Activated CD8-positive, alpha-beta T cell treated with anti-CD3 and anti-CD28 coated beads, Interleukin-2, amount 10 ng/mL, durations not matched to agents 7 days and 5 days (primary cell): ENCODE results near the gene TMEM63A. TPM values are rescaled to one million over a fixed set of nuclear protein-coding genes. Genes with fewer than 3 reads are reported as not detected.
"Not testable (repeated sequence)": the region's sequence is repeated elsewhere in the genome, so short reads cannot be mapped to it uniquely, and the experiment has no call there.

Experiments used
- ATAC-seq: fragments of 150-1000 bp; cut with Tn5 transposase; one replicate; pipeline ENCODE4 v1.10.0; 2021; ENCODE audit warnings: moderate library complexity
- CTCF ChIA-PET: fragments of 350-600 bp; sonication (Branson Sonifier 250); formaldehyde crosslinking; loops from one replicate; lab custom pipeline; 2021; ENCODE audit warnings: antibody characterized with exemption; lab: Charles Lee
- POLR2A ChIA-PET: fragments of 350-600 bp; sonication (Branson Sonifier 250); formaldehyde crosslinking; loops from one replicate; lab custom pipeline; 2021; ENCODE audit warnings: antibody characterized with exemption; lab: Charles Lee
- DNase-seq: peaks from one replicate; pipeline ENCODE4 v3.0.0-alpha.2; 2020
- H3K27ac Mint-ChIP-seq: one replicate; pipeline ENCODE4 v1.8.0; 2021; ENCODE audit warnings: mild to moderate bottlenecking, mixed read lengths
- H3K27me3 Mint-ChIP-seq: one replicate; pipeline ENCODE4 v1.8.0; 2021; ENCODE audit warnings: low read depth, mixed read lengths
- H3K36me3 Mint-ChIP-seq: one replicate; pipeline ENCODE4 v1.8.0; 2021; ENCODE audit warnings: low read depth, mixed read lengths
- H3K4me1 Mint-ChIP-seq: one replicate; pipeline ENCODE4 v1.8.0; 2021; ENCODE audit warnings: low read depth, mixed read lengths
- H3K4me3 Mint-ChIP-seq: one replicate; pipeline ENCODE4 v1.8.0; 2021; ENCODE audit warnings: mild to moderate bottlenecking, mixed read lengths
- H3K9me3 Mint-ChIP-seq: one replicate; pipeline ENCODE4 v1.8.0; 2022; ENCODE audit warnings: mixed read lengths; ENCODE audit not compliant: insufficient read depth
- total RNA-seq, 2 experiments: library from RNA; stranded (reverse); gene quantifications; one replicate each; pipeline ENCODE4 v1.2.3, GENCODE V29; 2021

Gene TMEM63A
- total RNA-seq, 2 experiments from 2014 or later, result 83.5 to 85.8 TPM

DNA sequence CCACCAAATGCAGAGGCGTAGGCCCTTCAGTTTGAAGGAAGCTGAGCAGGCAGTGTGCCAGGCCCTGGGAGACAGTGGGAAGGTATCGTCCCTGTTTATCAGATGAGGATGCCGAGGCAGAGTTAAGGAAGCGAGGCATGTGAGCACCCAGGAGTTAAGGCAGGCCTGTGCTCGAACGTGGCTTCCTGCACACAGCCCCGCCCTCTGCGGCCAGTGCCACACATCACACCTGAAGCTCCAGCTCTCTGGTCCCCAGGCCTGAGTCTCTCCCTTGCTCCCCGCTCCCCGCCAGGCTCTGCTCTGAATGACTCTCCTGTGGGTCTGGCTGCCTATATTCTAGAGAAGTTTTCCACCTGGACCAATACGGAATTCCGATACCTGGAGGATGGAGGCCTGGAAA, 40.1 kb downstream of the TMEM63A start:
- H3K4me1 Mint-ChIP-seq, result peaks cover 7% of the 10 kb centered on the region
- H3K4me3 Mint-ChIP-seq, result no peak overlapping the region
- ATAC-seq, result no peak
- no peaks in the 10 kb centered on the region for H3K9me3 Mint-ChIP-seq
- ChIA-PET CTCF (interaction anchor here (0.7 kb wide), 1 partner anchor 136 kb away, joined by 3 read pairs; no protein-coding TSS in a partner anchor), POLR2A (no interaction called here)
- H3K36me3 Mint-ChIP-seq, result peaks cover 11% of the 10 kb centered on the region
- no peak overlapping the region for H3K27ac Mint-ChIP-seq
- H3K27me3 Mint-ChIP-seq, result no peaks in the 10 kb centered on the region
- DNase-seq, result no peak

DNA sequence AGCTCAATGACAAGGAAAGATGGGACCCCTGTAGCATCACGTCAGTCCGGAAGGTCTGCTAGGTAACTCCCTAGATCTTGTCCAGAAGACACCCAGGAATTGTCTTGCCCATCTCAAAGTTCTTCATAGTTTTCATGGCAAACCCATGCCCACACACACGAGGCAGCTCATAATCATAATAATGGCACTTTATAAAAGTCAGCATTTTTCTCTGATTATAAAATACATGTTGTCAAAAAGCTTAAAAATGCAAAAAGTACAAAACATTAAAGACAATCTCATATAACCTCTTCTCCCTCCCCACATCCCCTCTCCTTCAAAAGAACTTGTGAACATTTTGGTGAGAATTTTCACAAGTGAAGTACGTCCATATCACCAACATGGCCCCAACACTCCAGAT, 41.5 kb downstream of the TMEM63A start:
- no peaks in the 10 kb centered on the region for H3K27me3 Mint-ChIP-seq
- DNase-seq (no peak), ATAC-seq (no peak)
- ChIA-PET POLR2A (interaction anchor here (0.6 kb wide), 1 partner anchor 63 kb away, joined by 4 read pairs; the partner anchor contains the start of gene SRP9), CTCF (interaction anchor here (1.5 kb wide), 1 partner anchor 71 kb away, joined by 6 read pairs; no protein-coding TSS in a partner anchor)
- no peaks in the 10 kb centered on the region for H3K9me3 Mint-ChIP-seq
- no peaks in the 10 kb centered on the region for H3K36me3 Mint-ChIP-seq
- no peak overlapping the region for H3K27ac Mint-ChIP-seq
- no peak overlapping the region for H3K4me3 Mint-ChIP-seq
- H3K4me1 Mint-ChIP-seq, result peaks cover 7% of the 10 kb centered on the region

DNA sequence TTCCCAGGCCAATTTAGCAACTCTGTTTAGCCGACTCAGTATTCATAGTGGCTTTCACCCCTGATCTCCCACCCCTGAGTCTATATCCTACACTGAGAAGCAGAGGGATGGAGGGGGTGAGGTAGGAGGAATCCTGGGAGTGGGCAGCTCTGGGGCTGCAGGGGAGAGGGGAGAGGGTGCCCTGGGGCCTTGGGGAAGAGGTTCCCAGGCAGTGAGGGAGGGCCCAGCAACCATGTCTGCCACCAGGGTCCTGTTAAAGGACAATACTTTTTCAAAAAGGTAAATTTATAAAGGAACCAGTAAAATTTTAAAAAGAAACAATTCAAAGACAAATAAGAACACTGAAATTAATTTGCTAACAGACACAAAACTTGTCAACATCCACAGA, 42.0 kb downstream of the TMEM63A start:
- H3K4me3 Mint-ChIP-seq, result no peak overlapping the region
- peaks cover 7% of the 10 kb centered on the region for H3K4me1 Mint-ChIP-seq
- POLR2A ChIA-PET, result no interaction called here
- CTCF ChIA-PET, result interaction anchor here (1.5 kb wide), 1 partner anchor 71 kb away, joined by 6 read pairs; no protein-coding TSS in a partner anchor
- ATAC-seq (no peak), DNase-seq (no peak)
- no peaks in the 10 kb centered on the region for H3K27me3 Mint-ChIP-seq
- H3K36me3 Mint-ChIP-seq, result no peaks in the 10 kb centered on the region
- no peak overlapping the region for H3K27ac Mint-ChIP-seq
- H3K9me3 Mint-ChIP-seq, result no peaks in the 10 kb centered on the region

DNA sequence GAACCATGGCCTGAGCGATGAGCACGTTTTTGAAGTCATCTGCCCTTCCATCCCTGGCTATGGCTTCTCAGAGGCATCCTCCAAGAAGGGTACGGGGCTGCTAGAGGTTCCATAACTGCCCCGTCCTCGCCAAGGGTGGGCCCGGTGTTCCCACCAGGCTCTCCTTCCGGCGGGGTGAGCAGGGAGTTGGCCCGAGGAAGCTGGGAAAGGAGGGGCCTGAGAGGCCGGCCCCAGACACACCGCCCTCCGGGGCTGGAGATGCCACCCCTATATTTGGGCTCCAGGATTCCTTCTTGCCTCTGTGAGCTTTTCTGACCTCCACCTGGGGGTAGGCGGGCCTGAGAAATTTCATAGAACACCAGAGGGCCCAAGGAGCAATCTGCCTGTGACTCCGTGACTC, 43.4 kb downstream of the TMEM63A start:
- no peak overlapping the region for H3K4me3 Mint-ChIP-seq
- no peak overlapping the region for H3K27ac Mint-ChIP-seq
- H3K27me3 Mint-ChIP-seq, result no peaks in the 10 kb centered on the region
- peaks cover 7% of the 10 kb centered on the region for H3K4me1 Mint-ChIP-seq
- no peak for DNase-seq
- H3K9me3 Mint-ChIP-seq, result no peaks in the 10 kb centered on the region
- no peaks in the 10 kb centered on the region for H3K36me3 Mint-ChIP-seq
- ATAC-seq, result no peak
- ChIA-PET CTCF (interaction anchor here (0.9 kb wide), 1 partner anchor 27 kb away, joined by 3 read pairs; no protein-coding TSS in a partner anchor), POLR2A (no interaction called here)

DNA sequence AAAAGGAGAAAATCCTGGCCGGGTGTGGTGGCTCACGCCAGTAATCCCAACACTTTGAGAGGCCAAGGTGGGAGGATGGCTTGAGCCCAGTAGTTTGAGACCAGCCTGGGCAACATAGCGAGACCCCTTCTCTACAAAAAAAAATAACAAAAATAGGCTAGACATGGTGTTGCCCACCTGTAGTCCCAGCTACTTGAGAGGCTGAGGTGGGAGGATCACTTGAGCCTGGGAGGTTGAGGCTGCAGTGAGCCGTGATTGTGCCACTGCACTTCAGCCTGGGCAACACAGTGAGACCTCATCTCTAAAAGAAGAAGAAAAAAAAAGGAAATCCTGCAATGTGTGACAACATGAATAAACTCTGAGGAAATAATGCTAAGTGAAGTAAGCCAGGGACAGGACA, 45.9 kb downstream of the TMEM63A start:
- ATAC-seq, DNase-seq, H3K27me3 Mint-ChIP-seq, H3K36me3 Mint-ChIP-seq, POLR2A ChIA-PET, H3K4me3 Mint-ChIP-seq, H3K4me1 Mint-ChIP-seq, CTCF ChIA-PET, H3K9me3 Mint-ChIP-seq, H3K27ac Mint-ChIP-seq: not testable (repeated sequence)

DNA sequence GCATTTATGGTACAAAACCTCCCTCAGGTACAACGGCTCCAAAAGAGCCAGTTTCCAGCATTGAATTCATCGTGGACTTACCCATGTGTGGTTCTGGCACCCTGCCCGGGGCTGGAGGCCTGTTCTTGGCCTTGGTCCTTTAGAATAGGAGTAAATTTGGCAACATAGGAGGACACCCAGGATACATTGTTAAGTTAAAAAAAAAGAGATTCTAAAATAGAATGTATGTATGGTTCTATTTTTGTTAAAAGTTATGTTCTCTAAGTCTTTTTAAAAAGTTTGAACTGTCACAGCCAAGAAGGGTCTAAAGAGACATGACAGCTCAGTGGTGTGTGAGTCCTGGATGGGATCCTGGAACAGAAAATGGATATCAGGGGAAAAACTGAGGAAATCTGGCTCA, 46.3 kb downstream of the TMEM63A start:
- DNase-seq, result no peak
- Mint-ChIP-seq H3K36me3 (no peaks in the 10 kb centered on the region), H3K4me3 (no peak overlapping the region), H3K9me3 (no peaks in the 10 kb centered on the region), H3K4me1 (no peaks in the 10 kb centered on the region), H3K27ac (no peak overlapping the region), H3K27me3 (no peaks in the 10 kb centered on the region)
- ATAC-seq, result no peak
- ChIA-PET POLR2A (interaction anchor here (1.1 kb wide), 1 partner anchor 17 kb away, joined by 3 read pairs; no protein-coding TSS in a partner anchor), CTCF (interaction anchor here (1.2 kb wide), 1 partner anchor 36 kb away, joined by 3 read pairs; no protein-coding TSS in a partner anchor)

DNA sequence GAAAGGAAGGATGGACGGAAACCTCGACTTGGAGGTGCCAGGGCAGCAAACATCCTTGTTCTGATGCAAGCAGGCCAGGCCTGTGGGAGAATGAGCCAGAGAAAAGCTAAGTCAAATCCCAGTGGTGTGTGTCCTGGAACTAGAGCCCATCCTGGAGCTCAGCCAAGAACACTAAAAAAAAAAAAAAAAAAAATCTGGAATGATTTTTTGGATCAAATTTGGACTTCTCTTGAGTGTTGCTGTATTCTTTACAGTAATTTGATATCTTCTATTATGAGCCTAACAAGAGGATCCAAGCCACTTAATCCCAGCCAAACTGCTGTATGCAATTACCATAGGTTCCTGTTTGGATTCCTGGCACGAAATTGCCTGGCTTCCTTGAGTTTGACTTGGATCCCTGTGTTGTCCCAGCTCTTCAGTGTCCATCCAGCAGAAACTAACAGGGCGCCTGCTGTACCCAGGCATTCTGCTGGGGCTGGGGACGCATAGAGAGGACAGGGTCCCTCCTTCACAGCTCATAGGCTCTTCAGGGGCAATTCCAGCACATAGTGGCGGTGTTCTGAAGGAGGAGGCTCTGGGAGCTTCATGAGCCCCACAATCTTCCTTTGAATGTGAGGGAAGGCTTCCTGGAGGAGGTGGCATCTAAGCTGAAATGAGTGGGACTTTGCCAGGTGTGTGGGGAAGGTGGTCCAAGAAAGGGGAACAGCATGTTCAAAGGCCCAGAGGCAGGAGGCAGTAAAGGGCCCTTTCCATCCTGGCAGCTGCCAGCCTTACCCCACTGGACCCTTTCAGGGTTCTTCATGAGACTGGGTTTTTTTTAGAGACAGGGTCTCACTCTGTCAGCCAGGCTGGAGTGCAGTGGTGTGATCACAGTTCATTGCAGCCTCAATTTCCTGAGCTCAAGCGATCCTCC, 47.5 kb downstream of the TMEM63A start:
- no peak overlapping the region for H3K4me3 Mint-ChIP-seq
- no peaks in the 10 kb centered on the region for H3K36me3 Mint-ChIP-seq
- ChIA-PET POLR2A (interaction anchor here (0.9 to 1.1 kb wide), 2 partner anchors 16 to 32 kb away, joined by 3 read pairs; no protein-coding TSS in a partner anchor), CTCF (interaction anchor here (1.1 to 1.2 kb wide), 2 partner anchors 14 to 37 kb away, joined by 3 to 5 read pairs; no protein-coding TSS in a partner anchor)
- no peak for DNase-seq
- no peaks in the 10 kb centered on the region for H3K27me3 Mint-ChIP-seq
- H3K4me1 Mint-ChIP-seq, result no peaks in the 10 kb centered on the region
- no peak for ATAC-seq
- H3K9me3 Mint-ChIP-seq, result no peaks in the 10 kb centered on the region
- H3K27ac Mint-ChIP-seq, result no peak overlapping the region

DNA sequence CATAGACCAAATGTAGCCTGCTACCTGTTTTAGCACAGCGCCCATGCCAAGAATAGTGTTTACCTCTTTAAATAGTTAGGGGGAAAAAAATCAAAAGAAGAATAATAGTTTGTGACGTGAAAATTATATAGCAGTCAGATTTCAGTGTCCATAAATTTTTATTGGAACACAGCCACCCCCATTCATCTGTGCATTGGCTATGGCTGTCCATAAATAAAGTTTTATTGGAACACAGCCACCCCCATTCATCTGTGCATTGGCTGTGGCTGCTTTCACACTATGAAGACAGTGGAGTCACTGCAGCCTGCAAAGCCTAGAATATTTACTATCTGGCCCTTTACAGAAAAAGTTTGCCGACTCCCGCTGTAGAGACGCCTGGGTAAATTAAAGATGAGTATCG, 51.3 kb downstream of the TMEM63A start:
- no peak overlapping the region for H3K4me3 Mint-ChIP-seq
- no peaks in the 10 kb centered on the region for H3K9me3 Mint-ChIP-seq
- POLR2A ChIA-PET, result no interaction called here
- no peak overlapping the region for H3K27ac Mint-ChIP-seq
- ATAC-seq, result no peak
- DNase-seq, result no peak
- H3K4me1 Mint-ChIP-seq, result no peaks in the 10 kb centered on the region
- no peaks in the 10 kb centered on the region for H3K36me3 Mint-ChIP-seq
- CTCF ChIA-PET, result no interaction called here
- no peaks in the 10 kb centered on the region for H3K27me3 Mint-ChIP-seq

DNA sequence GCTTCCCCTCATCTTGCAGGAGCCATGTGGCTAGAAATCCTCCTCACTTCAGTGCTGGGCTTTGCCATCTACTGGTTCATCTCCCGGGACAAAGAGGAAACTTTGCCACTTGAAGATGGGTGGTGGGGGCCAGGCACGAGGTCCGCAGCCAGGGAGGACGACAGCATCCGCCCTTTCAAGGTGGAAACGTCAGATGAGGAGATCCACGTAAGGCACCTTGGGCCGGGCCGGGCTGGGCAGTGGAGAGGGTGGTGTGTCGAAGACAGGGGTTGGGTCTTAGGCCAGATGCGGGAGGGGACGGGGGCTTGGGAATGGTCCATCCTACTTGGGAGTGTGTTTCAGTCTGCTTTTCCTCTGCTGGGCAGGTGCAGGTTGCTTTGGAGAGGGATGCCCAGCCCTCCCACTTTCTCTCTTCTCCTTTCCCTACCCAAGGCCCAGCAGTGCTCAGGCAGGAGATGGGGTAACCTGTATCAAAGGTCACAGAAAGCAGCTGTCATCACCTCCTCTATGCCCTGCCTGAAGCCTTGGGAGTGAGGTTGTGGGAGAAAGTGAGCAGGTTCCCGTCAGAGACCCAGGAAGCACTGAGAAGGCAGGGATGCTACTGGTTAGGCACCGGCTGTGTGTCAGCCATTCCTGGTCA, 53.4 kb downstream of the TMEM63A start:
- no peak for ATAC-seq
- no peak overlapping the region for H3K27ac Mint-ChIP-seq
- no peaks in the 10 kb centered on the region for H3K4me1 Mint-ChIP-seq
- no peaks in the 10 kb centered on the region for H3K36me3 Mint-ChIP-seq
- ChIA-PET POLR2A (no interaction called here), CTCF (no interaction called here)
- H3K9me3 Mint-ChIP-seq, result no peaks in the 10 kb centered on the region
- H3K4me3 Mint-ChIP-seq, result no peak overlapping the region
- DNase-seq, result no peak
- no peaks in the 10 kb centered on the region for H3K27me3 Mint-ChIP-seq

DNA sequence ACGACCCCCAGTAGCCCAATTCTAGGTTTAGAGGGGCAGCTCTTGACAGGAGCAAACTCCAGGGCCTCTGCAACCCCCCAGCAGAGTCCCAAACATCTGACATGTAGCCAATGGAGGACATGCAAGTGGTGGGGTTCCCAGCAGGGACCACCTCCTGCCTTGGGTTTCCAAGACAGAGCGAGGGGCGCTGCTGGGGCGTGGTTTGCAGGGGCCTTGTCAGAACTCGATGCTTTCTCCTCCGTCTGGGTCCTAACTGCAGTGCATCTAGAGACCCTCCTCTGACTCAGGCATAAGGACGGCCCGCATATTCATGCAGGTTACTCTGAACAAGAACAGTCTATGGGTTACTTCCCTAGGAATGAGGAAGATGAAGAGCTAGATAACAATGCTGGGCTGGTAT, 55.1 kb downstream of the TMEM63A start:
- Mint-ChIP-seq H3K4me1 (no peaks in the 10 kb centered on the region), H3K36me3 (no peaks in the 10 kb centered on the region), H3K27me3 (no peaks in the 10 kb centered on the region), H3K9me3 (no peaks in the 10 kb centered on the region), H3K4me3 (no peak overlapping the region), H3K27ac (no peak overlapping the region)
- ChIA-PET POLR2A (no interaction called here), CTCF (no interaction called here)
- ATAC-seq (no peak), DNase-seq (no peak)

DNA sequence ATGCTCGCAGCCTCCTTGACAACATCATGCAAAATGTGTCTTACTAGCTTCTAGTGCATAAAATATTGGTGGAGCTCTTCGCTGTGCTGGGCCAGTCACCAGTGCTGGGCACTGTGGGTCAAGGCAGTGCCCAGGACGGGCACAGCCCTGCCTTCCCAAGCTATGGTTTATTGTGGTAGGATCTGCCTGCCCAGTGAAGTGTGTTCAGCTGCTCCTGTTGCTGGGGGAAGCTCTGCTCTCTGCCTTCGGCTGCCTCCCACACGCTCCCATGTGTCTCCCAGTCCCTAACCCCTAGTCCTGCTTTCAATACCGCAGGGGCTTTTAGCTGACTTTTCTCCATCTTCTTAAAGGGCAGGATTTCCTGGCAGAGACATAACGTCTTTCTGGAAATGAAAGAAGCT, 56.6 kb downstream of the TMEM63A start:
- ChIA-PET CTCF (no interaction called here), POLR2A (no interaction called here)
- Mint-ChIP-seq H3K4me3 (no peak overlapping the region), H3K27ac (no peak overlapping the region), H3K4me1 (no peaks in the 10 kb centered on the region), H3K9me3 (no peaks in the 10 kb centered on the region), H3K27me3 (no peaks in the 10 kb centered on the region), H3K36me3 (no peaks in the 10 kb centered on the region)
- DNase-seq (no peak), ATAC-seq (no peak)

DNA sequence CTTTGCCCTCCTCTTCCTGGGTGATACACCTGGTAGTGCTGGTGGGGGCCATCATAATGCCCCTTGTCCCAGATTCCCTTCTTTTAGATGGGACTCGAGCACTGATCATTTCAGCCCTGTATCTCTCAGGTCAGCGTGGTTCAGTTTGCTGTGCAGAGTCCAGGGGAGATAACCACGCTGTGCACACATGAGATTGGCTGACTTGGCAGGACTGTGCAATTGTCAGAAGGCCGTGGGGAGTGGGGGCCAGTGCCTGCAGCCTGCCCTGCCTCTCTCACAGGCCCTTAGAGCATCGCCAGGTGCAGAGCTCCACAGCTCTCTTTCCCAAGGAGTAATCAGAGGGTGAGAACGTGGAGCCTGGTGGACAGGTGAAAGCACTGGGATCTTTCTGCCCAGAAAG, 57.1 kb downstream of the TMEM63A start:
- Mint-ChIP-seq H3K4me3 (no peak overlapping the region), H3K4me1 (no peaks in the 10 kb centered on the region), H3K27me3 (no peaks in the 10 kb centered on the region), H3K36me3 (no peaks in the 10 kb centered on the region), H3K9me3 (no peaks in the 10 kb centered on the region), H3K27ac (no peak overlapping the region)
- no peak for ATAC-seq
- POLR2A ChIA-PET, result no interaction called here
- DNase-seq, result no peak
- CTCF ChIA-PET, result no interaction called here
